Small intestine (tissue), 7 donors: ENCODE results near the gene IGSF5. TPM values are rescaled to one million over a fixed set of nuclear protein-coding genes. Genes with fewer than 3 reads are reported as not detected.
"Not testable (repeated sequence)": the region's sequence is repeated elsewhere in the genome, so short reads cannot be mapped to it uniquely, and the experiment has no call there.

Experiments
- DNase-seq, 2 donors: peaks; one replicate each; pipeline versions ENCODE4 v3.0.0 to v3.0.0-alpha.2; 2013
- FAIRE-seq: peaks from 2 replicates; lab custom pipeline; 2012; peaks lifted over from hg19 to GRCh38; lab: Jason Lieb, UNC
- H3K27ac ChIP-seq, 3 donors: one replicate each; pipeline ENCODE4 v1.5.1; 2013; ENCODE audit warnings: low read length in 2 of 3, mild to moderate bottlenecking in 2 of 3, control low read depth in 1 of 3, inconsistent platforms in 1 of 3, low read depth in 1 of 3, moderate library complexity in 1 of 3
- H3K27me3 ChIP-seq, 3 donors: one replicate each; pipeline ENCODE4 v1.6.1; 2013; ENCODE audit warnings: low read length in 3 of 3, inconsistent platforms in 1 of 3; ENCODE audit not compliant: control insufficient read depth in 3 of 3, insufficient read depth in 3 of 3
- H3K36me3 ChIP-seq, 3 donors: one replicate each; pipeline ENCODE4 v1.6.1; 2013; ENCODE audit warnings: low read length in 3 of 3, inconsistent platforms in 1 of 3, low read depth in 1 of 3, mild to moderate bottlenecking in 1 of 3, moderate library complexity in 1 of 3; ENCODE audit not compliant: control insufficient read depth in 3 of 3, insufficient read depth in 2 of 3
- H3K4me1 ChIP-seq, 3 donors: one replicate each; pipeline ENCODE4 v1.6.1; 2013; ENCODE audit warnings: low read length in 2 of 3, inconsistent platforms in 1 of 3, low read depth in 1 of 3, mild to moderate bottlenecking in 1 of 3, moderate library complexity in 1 of 3; ENCODE audit not compliant: control insufficient read depth in 3 of 3, insufficient read depth in 2 of 3
- H3K4me3 ChIP-seq, 3 donors: one replicate each; pipeline ENCODE4 v1.5.1; 2013; ENCODE audit warnings: low read length in 3 of 3, control low read depth in 1 of 3, inconsistent platforms in 1 of 3, low read depth in 1 of 3, mild to moderate bottlenecking in 1 of 3, moderate library complexity in 1 of 3
- H3K9me3 ChIP-seq, 2 donors: one replicate each; pipeline ENCODE4 v1.6.1; 2013; ENCODE audit warnings: low read depth in 1 of 2, low read length in 1 of 2; ENCODE audit not compliant: control insufficient read depth in 2 of 2, insufficient read depth in 1 of 2
- WGBS, 3 donors: extraction: QIAGEN DNeasy Blood & Tissue Kit; methylation state at CpG; one replicate each; pipeline ENCODE4 v1.1.7; 2013; 5-methylcytosine and 5-hydroxymethylcytosine counted together
- polyA plus RNA-seq, 4 donors: library from polyadenylated mRNA; stranded (reverse) in 3 of 4; unstranded in 1 of 4; fragments of 200-250 nt in 3 of 4; fragments of 120-200 nt in 1 of 4; gene quantifications; one replicate each; pipeline versions ENCODE4 v1.2.1 to v1.2.3, GENCODE V29; 2013
- donor health status: healthy with polysubstance abuse.
- donor health status: control.
- donor health status: control.
- donor health status: Bipolar disorder and iron deficiency.
- donor health status: healthy.

The IGSF5 gene
- polyA plus RNA-seq, 4 donors: 0.12 to 0.78 (median 0.45) TPM; not detected in 1

GRCh38 chr21:39726133-39726532 lies 18.9 kb upstream of the IGSF5 start:
- 86 to 91% (median 89%) methylated on average over 7 of the region's 7 CpGs for WGBS, 3 donors
- peaks cover 0 to 7% of the 10 kb centered on the region in 2 donors for H3K9me3 ChIP-seq
- no peak overlapping the region for H3K4me3 ChIP-seq
- H3K4me1 ChIP-seq: no peaks in the 10 kb centered on the region
- H3K27me3 ChIP-seq: no peaks in the 10 kb centered on the region
- FAIRE-seq (no peak), DNase-seq (no peak)
- no peak overlapping the region for H3K27ac ChIP-seq
- no peaks in the 10 kb centered on the region for H3K36me3 ChIP-seq

- no peak overlapping the region for H3K4me3 ChIP-seq
- H3K36me3 ChIP-seq: no peaks in the 10 kb centered on the region
- no peaks in the 10 kb centered on the region for H3K4me1 ChIP-seq
- WGBS, 3 donors: 81 to 88% (median 84%) methylated on average over 15 of the region's 15 CpGs
- no peaks in the 10 kb centered on the region for H3K27me3 ChIP-seq
- no peak overlapping the region for H3K27ac ChIP-seq
- FAIRE-seq (no peak), DNase-seq (no peak)
- H3K9me3 ChIP-seq: peaks cover 0 to 7% of the 10 kb centered on the region in 2 donors
Observed at GRCh38 chr21:39727401-39728120, 17.4 kb upstream of the IGSF5 start.

GRCh38 chr21:39728341-39728740 lies 16.6 kb upstream of the IGSF5 start:
- no peaks in the 10 kb centered on the region for H3K36me3 ChIP-seq
- H3K4me1 ChIP-seq: no peaks in the 10 kb centered on the region
- FAIRE-seq: no peak
- WGBS, 3 donors: 86 to 91% (median 91%) methylated on average over 6 of the region's 6 CpGs
- DNase-seq: no peak
- peaks cover 0 to 7% of the 10 kb centered on the region in 2 donors for H3K9me3 ChIP-seq
- H3K27ac ChIP-seq: no peak overlapping the region
- no peaks in the 10 kb centered on the region for H3K27me3 ChIP-seq
- no peak overlapping the region for H3K4me3 ChIP-seq

- 81 to 90% (median 81%) methylated on average over 13 of the region's 13 CpGs for WGBS, 3 donors
- no peak overlapping the region for H3K27ac ChIP-seq
- H3K4me3 ChIP-seq: no peak overlapping the region
- no peaks in the 10 kb centered on the region for H3K9me3 ChIP-seq
- H3K36me3 ChIP-seq: no peaks in the 10 kb centered on the region
- FAIRE-seq: no peak
- no peaks in the 10 kb centered on the region for H3K4me1 ChIP-seq
- H3K27me3 ChIP-seq: no peaks in the 10 kb centered on the region
- DNase-seq: no peak
Observed at GRCh38 chr21:39730418-39731157, 14.4 kb upstream of the IGSF5 start.

- Histone ChIP-seq H3K4me3 (no peak overlapping the region), H3K36me3 (no peaks in the 10 kb centered on the region), H3K27me3 (no peaks in the 10 kb centered on the region), H3K4me1 (no peaks in the 10 kb centered on the region), H3K27ac (no peak overlapping the region), H3K9me3 (no peaks in the 10 kb centered on the region)
- no peak for DNase-seq
- WGBS, 3 donors: 86 to 95% (median 93%) methylated on average over 4 of the region's 4 CpGs
- FAIRE-seq: no peak
Observed at GRCh38 chr21:39736716-39737115, 8.3 kb upstream of the IGSF5 start.

- no peak overlapping the region for H3K27ac ChIP-seq
- no peaks in the 10 kb centered on the region for H3K4me1 ChIP-seq
- 82 to 90% (median 89%) methylated on average over 15 of the region's 15 CpGs for WGBS, 3 donors
- H3K27me3 ChIP-seq: no peaks in the 10 kb centered on the region
- H3K4me3 ChIP-seq: no peak overlapping the region
- H3K36me3 ChIP-seq: no peaks in the 10 kb centered on the region
- DNase-seq (no peak), FAIRE-seq (no peak)
- no peaks in the 10 kb centered on the region for H3K9me3 ChIP-seq
Observed at GRCh38 chr21:39737376-39738000, 7.5 kb upstream of the IGSF5 start.

GRCh38 chr21:39738566-39738965 lies 6.4 kb upstream of the IGSF5 start:
- no peaks in the 10 kb centered on the region for H3K4me1 ChIP-seq
- H3K4me3 ChIP-seq: no peak overlapping the region
- no peak for DNase-seq
- H3K27me3 ChIP-seq: no peaks in the 10 kb centered on the region
- no peaks in the 10 kb centered on the region for H3K36me3 ChIP-seq
- no peak overlapping the region for H3K27ac ChIP-seq
- no peak for FAIRE-seq
- H3K9me3 ChIP-seq: no peaks in the 10 kb centered on the region
- WGBS, 3 donors: 74 to 87% (median 80%) methylated on average over 6 of the region's 6 CpGs

GRCh38 chr21:39739531-39739930 lies 5.5 kb upstream of the IGSF5 start:
- WGBS, 3 donors: 96 to 98% (median 97%) methylated on average over 5 of the region's 5 CpGs
- DNase-seq, H3K4me3 ChIP-seq, H3K36me3 ChIP-seq, FAIRE-seq, H3K27ac ChIP-seq, H3K4me1 ChIP-seq, H3K9me3 ChIP-seq, H3K27me3 ChIP-seq: not testable (repeated sequence)
